ENCODE data around the gene ATF6. TPM values are rescaled to one million over a fixed set of nuclear protein-coding genes. Genes with fewer than 3 reads are reported as not detected.

The ATF6 gene
- total RNA-seq, 1 donor from 2014 or later: 21.1 TPM

DNA sequence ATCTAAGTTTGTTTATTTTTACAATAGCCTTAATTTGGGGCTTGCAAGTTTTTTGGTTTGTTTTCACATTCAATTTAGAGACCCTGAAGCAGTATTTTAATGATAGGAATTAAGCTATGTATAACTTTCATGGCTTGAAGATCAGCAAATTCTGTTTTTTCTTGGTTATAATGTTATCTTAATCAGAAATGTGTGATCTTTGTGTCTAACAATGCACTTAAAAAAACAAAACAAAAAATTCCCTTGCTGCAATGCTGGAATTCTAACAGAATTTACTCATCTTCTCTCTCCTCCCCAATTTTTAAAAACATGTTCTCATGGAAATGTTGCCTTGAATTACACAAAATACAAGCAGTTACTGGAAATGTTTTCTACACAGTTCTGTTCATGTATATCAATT lies 144.5 kb downstream of the ATF6 start:
- intact Hi-C loops (cut with DNase I): no loop called here
- no peak for TF ChIP-seq POLR2A (IDR thresholded peaks at IDR 0.05)
- TF ChIP-seq POLR2AphosphoS5 (IDR thresholded peaks at IDR 0.05; ENCODE audit: insufficient read depth in 1 of 2, low read depth in 1 of 2): no peak
- TF ChIP-seq, protein P1, sequence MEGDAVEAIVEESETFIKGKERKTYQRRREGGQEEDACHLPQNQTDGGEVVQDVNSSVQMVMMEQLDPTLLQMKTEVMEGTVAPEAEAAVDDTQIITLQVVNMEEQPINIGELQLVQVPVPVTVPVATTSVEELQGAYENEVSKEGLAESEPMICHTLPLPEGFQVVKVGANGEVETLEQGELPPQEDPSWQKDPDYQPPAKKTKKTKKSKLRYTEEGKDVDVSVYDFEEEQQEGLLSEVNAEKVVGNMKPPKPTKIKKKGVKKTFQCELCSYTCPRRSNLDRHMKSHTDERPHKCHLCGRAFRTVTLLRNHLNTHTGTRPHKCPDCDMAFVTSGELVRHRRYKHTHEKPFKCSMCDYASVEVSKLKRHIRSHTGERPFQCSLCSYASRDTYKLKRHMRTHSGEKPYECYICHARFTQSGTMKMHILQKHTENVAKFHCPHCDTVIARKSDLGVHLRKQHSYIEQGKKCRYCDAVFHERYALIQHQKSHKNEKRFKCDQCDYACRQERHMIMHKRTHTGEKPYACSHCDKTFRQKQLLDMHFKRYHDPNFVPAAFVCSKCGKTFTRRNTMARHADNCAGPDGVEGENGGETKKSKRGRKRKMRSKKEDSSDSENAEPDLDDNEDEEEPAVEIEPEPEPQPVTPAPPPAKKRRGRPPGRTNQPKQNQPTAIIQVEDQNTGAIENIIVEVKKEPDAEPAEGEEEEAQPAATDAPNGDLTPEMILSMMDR (IDR thresholded peaks at IDR 0.05): no peak
- H3K27ac ChIP-seq: no peak overlapping the region

DNA sequence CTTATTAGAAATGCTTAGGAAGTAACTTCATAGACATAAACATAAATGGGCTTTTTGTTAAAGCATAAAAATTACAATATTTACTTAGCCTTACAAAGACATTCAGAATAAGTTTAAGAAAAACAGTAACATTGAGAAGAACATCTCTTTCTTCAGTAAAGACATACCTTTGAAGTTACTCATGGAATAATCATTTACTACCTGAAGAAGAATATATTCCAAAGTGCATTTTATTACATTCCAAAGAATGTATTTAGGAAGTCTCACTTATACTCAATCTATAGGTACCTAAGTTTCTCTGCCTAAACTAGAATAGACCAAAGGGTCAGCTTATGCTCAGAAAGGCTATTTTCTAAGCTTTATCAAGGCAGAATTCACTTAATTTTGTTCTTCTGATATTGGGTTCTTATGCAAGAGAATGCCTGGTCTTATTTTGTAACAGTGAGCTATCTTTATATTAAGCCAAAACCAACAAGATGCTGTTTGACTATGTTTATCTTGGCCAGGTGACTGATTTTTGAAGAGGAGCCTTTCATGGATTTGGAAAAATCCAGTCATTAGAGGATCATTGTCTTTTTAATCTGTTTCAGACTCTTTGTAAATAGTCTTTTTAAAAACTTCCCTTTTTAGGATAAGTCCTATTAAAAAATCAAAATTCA lies 147.5 kb downstream of the ATF6 start:
- peaks cover 7% of the 10 kb centered on the region for H3K4me1 ChIP-seq
- H3K27me3 ChIP-seq: no peaks in the 10 kb centered on the region
- no peak overlapping the region for H3K27ac ChIP-seq
- no peak for DNase-seq (ENCODE audit: extremely low spot score in 2 of 2)
- no peaks in the 10 kb centered on the region for H3K9me3 ChIP-seq
- no peak overlapping the region for H3K4me3 ChIP-seq
- H3K36me3 ChIP-seq: peaks cover 0 to 4% of the 10 kb centered on the region in 2 donors
- TF ChIP-seq POLR2AphosphoS5 (IDR thresholded peaks at IDR 0.05; ENCODE audit: insufficient read depth in 1 of 2, low read depth in 1 of 2) (no peak), POLR2A (IDR thresholded peaks at IDR 0.05) (no peak)
- TF ChIP-seq, protein P1 (IDR thresholded peaks at IDR 0.05): no peak
- intact Hi-C loops (cut with DNase I): no loop called here

More for the DNA sequence above, 144.5 kb downstream of the ATF6 start:
- no peak for DNase-seq (ENCODE audit: extremely low spot score in 2 of 2)
- Histone ChIP-seq H3K27me3 (no peaks in the 10 kb centered on the region), H3K4me3 (no peak overlapping the region), H3K4me1 (peaks cover 7% of the 10 kb centered on the region), H3K36me3 (peaks cover 0 to 4% of the 10 kb centered on the region in 2 donors), H3K9me3 (no peaks in the 10 kb centered on the region)

DNA sequence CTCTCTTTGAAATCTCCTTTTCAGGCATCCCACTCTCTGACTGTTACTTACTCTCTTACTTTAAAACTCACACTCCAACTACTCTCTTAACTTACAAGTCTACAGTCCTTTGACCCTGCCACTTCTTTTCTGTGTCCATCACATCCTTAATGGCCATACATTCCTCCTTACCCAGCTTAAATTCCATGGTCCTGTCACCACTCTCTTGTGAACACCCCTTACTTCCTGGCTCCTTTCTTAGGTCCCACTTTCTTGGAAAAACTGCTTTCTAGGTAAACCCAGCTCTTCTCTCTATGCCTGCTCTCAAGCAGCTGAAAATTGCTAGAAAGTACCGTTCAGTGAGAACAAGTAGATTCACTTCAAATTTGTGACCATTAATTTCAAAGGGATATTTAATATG lies 148.5 kb downstream of the ATF6 start:
- intact Hi-C loops (cut with DNase I): no loop called here
- Histone ChIP-seq H3K9me3 (no peaks in the 10 kb centered on the region), H3K27me3 (no peaks in the 10 kb centered on the region), H3K36me3 (peaks cover 0 to 4% of the 10 kb centered on the region in 2 donors), H3K4me3 (no peak overlapping the region), H3K27ac (no peak overlapping the region), H3K4me1 (peaks cover 7% of the 10 kb centered on the region)
- TF ChIP-seq POLR2AphosphoS5 (IDR thresholded peaks at IDR 0.05; ENCODE audit: insufficient read depth in 1 of 2, low read depth in 1 of 2) (no peak), POLR2A (IDR thresholded peaks at IDR 0.05) (no peak)
- TF ChIP-seq, protein P1 (IDR thresholded peaks at IDR 0.05): no peak
- no peak for DNase-seq (ENCODE audit: extremely low spot score in 2 of 2)

DNA sequence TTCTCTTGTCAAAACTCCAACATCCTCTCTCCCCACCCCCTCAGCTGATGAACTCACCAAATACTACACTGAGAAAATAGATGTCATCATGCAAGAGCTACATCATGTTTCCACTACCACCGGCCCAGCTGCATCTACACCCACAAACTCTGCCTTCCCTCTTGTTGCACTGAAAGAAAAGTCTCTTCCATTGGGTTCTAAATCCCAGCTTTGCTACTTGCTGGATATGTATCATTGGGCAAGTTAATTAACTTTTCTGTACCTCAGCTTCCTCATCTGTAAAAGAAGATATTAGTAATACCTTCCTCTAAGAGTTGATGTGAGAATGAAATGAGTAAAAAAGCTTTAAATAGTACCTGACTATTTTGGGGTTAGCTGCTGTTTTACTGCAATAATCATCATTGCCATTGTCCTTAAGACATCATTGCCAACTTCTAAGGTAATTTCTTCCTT lies 149.0 kb downstream of the ATF6 start:
- peaks cover 0 to 4% of the 10 kb centered on the region in 2 donors for H3K36me3 ChIP-seq
- no peak for DNase-seq (ENCODE audit: extremely low spot score in 2 of 2)
- TF ChIP-seq, protein P1 (IDR thresholded peaks at IDR 0.05): no peak
- TF ChIP-seq POLR2AphosphoS5 (IDR thresholded peaks at IDR 0.05; ENCODE audit: insufficient read depth in 1 of 2, low read depth in 1 of 2) (no peak), POLR2A (IDR thresholded peaks at IDR 0.05) (no peak)
- intact Hi-C loops (cut with DNase I): no loop called here
- peaks cover 7% of the 10 kb centered on the region for H3K4me1 ChIP-seq
- H3K9me3 ChIP-seq: no peaks in the 10 kb centered on the region
- no peak overlapping the region for H3K27ac ChIP-seq
- H3K4me3 ChIP-seq: no peak overlapping the region
- H3K27me3 ChIP-seq: no peaks in the 10 kb centered on the region

- Histone ChIP-seq H3K27ac (no peak overlapping the region), H3K9me3 (no peaks in the 10 kb centered on the region), H3K36me3 (peaks cover 0 to 4% of the 10 kb centered on the region in 2 donors), H3K4me3 (no peak overlapping the region), H3K27me3 (no peaks in the 10 kb centered on the region), H3K4me1 (no peaks in the 10 kb centered on the region)
- no peak for DNase-seq (ENCODE audit: extremely low spot score in 2 of 2)
- TF ChIP-seq POLR2AphosphoS5 (IDR thresholded peaks at IDR 0.05; ENCODE audit: insufficient read depth in 1 of 2, low read depth in 1 of 2) (no peak), POLR2A (IDR thresholded peaks at IDR 0.05) (no peak)
- TF ChIP-seq, protein P1 (IDR thresholded peaks at IDR 0.05): no peak
- intact Hi-C loops (cut with DNase I): no loop called here
Measured at GRCh38 chr1:161915978-161916377, 149.9 kb downstream of the ATF6 start.
